DMS53 (cell line): Measurements from ENCODE around the gene MGAT2.
A peak's percentile ranks its signal among the peaks of the same experiment; 100 is the strongest.

Source experiments
- DNase-seq: peaks from one replicate; lab custom pipeline; 2025; lab: John Stamatoyannopoulos, UW

The MGAT2 gene

DNA sequence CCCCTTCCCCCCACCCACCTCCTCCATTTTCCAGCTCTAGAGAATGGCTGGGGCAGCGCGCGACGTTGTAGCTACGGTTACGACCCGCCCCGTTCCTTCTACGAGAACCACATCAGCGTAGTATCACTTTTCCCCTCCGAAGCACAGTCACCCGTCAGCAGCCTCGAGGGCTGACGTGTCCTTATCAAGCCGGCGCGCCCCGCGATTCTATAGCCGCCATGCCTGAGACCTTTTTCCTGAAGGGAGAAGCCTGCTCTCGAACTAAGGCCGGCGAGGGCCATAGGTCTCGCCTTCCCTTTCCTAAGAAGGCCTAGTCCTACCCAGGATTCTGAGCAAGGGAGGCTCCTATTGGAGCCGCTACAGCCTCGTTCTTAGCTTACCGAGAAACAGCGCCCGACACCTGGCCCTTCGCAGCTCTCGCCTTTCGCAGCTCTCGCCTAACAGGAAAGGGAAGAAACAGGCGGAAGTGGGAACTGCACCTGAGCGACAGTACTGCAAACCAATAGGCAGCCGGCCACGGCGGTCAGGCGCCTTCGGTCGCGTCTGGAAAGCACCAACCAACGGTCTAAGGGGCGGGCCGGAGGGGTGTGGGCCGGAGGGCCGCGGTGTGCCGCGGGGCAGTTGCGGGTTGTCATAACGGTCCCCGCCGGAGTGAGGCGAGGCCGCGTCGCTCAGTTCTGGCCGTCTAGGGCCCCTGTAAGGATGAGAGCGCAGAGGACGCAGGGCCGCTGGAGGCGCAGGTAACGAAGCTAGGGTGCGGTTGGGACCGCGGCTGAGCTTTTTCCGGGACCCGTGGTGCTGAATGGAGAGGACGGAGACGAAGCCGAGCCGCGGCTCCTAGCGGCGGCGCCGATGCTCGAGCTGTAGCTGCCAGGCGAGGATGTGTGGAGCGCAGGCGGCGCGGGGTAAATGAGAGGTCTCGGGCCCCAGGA lies at the start of gene MGAT2, which contains the start of gene RPL36AL:
TSS of gene MGAT2 (plus strand) at position 618 of the 932 bp plus-strand sequence. CDS start 470 bp downstream, outside the sequence.
TSS of gene RPL36AL (minus strand) at position 445 of the 932 bp plus-strand sequence. CDS start 1,522 bp downstream, outside the sequence.
- peak; percentile 98 for DNase-seq

DNA sequence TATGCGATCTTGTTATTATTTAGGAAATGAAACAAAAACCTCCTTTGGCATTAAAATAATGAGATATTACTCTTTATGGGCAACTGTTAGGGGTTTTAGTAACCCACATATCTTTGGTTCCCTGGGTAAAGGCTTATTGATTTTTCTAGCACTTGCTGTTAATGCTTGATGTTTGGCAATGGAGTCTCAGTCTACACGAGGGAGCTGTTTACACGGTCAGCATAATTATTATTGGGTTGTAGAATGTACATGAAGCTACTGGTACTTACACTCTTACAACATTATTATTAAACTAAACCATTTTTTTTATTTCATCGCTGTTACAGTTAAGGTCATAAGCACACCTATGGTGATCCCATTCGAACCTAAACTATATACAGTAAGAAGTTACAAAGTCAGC lies 46.6 kb upstream of the MGAT2 start:
- no peak for DNase-seq

DNA sequence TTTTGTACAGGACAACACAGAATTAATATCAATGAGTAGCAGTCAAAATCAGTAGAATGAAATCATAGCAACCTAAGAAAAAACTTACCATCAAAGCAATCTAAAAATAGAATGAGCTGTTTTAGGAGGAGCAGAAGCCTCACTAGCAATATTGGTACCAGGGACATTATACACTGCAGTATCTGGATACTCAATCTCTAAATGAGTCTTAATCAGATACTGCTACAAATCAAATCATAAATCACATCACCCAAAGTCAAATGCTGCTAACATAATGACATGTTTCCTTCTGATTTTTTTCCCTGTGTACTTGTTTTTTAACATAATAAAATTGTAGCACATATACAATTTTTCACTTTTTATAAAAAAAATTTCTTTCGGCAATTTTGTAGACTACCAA lies 42.5 kb upstream of the MGAT2 start:
- no peak for DNase-seq

- DNase-seq: no peak
Measured at GRCh38 chr14:49579841-49580240, 40.8 kb upstream of the MGAT2 start.

DNA sequence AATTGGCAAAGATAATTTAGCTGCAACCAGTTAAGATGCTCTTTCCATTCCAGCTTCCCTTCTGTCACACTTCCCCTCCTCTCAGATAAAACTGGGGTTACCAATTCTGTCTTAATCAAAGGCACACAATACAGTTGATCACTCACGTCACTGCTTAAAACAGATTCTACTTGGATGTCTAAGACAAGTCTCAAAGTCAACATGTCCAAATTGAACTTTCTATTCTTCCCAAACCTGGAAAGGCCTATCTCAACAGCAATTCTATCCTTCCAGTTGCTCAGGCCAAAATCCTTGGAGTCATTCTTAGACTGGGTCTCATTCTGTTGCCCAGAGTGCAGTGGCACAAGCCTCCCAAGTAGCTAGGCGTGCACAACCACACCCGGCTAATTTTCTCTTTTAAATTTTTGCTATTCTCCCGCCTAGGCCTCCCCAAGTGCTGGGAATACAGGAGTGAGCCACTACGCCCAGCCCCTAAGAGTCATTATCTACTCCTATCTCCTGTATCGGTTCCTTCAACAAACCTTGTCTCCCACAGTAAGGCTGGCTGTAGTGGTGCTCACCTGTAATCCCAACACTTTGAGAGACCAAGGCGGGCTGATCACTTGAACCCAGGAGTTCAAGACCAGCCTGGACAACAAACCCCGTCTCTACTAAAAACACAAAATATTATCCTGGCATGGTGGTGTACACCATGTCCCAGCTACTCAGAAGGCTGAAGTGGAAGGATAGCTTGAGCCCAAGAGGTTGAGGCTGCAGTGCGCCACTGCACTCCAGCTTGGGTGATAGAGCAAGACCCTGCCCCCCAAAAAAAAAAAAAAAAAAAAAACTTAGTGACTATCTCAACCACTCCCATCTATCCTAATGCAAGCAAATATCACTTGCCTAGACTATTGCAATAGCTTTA lies 39.1 kb upstream of the MGAT2 start:
- DNase-seq: peak; percentile 21

- DNase-seq: peak; percentile 31
Measured at GRCh38 chr14:49582113-49582977, 38.3 kb upstream of the MGAT2 start.

- DNase-seq: no peak
Measured at GRCh38 chr14:49583629-49584028, 37.0 kb upstream of the MGAT2 start.

GRCh38 chr14:49584058-49584457 lies 36.5 kb upstream of the MGAT2 start:
- DNase-seq: no peak

DNA sequence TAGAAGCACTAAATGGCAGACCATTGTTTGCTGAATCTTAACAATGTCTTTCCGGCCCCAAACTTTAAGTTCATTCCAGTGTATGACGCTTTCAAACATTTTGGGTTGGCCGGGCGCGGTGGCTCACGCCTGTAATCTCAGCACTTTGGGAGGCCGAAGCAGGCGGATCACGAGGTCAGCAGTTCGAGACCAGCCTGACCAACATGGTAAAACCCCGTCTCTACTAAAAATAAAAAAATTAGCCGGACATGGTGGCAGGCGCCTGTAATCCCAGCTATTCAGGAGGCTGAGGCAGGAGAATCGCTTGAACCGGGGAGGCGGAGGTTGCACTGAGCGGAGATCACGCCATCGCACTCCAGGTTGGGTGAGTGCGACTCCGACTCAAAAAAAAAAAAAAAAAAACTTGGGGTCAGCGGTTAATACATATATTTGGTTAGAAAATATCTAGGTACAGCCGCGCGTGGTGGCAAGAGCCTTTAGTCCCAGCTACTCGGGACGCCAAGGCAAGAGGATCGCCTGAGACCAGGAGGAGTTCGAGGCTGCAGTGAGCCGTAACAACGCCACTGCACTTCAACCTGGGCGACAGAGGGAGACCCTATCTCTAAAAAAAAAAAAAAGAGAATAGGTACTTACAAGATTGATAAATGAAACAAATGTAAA lies 35.5 kb upstream of the MGAT2 start:
- peak; percentile 38 for DNase-seq

- peak; percentile 98 for DNase-seq
Measured at GRCh38 chr14:49585803-49586672, 34.6 kb upstream of the MGAT2 start, which contains the start of gene RPS29. TSS of gene RPS29 (minus strand) at chr14:49586380. CDS start at chr14:49586346, 34 bp downstream.

DNA sequence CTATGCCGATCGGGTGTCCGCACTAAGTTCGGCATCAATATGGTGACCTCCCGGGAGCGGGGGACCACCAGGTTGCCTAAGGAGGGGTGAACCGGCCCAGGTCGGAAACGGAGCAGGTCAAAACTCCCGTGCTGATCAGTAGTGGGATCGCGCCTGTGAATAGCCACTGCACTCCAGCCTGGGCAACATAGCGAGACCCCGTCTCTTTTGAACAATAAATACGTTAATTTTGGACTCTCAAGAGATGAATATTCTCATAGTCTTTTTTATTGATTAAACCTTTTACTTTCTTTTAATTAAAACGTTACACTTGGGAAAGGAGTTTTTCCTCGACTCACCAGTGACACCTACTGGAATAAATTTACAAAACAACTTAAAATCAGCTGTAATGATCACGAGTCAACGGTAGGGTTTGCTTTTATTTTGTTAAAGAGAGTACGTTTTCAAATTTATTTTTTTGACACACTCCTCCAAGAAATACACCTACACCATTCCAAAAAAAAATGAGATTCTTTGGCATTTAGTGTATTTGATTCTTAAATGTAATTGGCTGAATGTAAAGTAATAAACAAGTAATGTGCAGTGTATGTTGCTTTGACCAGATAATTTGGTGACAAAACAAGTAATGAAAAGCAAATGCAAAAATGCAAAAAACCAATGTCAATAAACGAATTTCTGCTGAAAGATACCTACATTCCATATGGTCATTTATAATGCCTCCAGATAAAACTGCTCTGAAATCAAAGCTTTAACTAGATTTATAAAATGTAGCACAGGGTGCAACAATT lies 33.7 kb upstream of the MGAT2 start:
- peak; percentile 77 for DNase-seq

- DNase-seq: no peak
Measured at GRCh38 chr14:49589387-49589786, 31.2 kb upstream of the MGAT2 start.

DNA sequence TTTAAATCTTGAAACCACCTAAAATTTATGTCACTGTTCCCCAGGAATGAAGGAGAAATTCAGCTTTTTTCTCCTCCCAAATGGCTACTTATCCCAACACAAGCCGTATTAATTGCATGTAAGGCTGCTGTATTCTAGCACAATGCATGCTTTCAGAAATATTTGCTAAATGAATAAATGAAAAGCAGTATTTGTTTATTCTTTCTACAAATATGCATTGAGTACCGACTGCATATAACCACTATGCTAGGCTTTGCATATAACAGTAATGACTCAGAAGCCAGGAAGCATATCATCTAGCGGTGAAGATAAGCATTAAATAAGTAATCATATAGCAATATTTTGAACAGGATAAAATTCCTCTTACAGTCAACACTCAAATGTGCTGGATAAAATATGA lies 27.6 kb upstream of the MGAT2 start:
- no peak for DNase-seq

DNA sequence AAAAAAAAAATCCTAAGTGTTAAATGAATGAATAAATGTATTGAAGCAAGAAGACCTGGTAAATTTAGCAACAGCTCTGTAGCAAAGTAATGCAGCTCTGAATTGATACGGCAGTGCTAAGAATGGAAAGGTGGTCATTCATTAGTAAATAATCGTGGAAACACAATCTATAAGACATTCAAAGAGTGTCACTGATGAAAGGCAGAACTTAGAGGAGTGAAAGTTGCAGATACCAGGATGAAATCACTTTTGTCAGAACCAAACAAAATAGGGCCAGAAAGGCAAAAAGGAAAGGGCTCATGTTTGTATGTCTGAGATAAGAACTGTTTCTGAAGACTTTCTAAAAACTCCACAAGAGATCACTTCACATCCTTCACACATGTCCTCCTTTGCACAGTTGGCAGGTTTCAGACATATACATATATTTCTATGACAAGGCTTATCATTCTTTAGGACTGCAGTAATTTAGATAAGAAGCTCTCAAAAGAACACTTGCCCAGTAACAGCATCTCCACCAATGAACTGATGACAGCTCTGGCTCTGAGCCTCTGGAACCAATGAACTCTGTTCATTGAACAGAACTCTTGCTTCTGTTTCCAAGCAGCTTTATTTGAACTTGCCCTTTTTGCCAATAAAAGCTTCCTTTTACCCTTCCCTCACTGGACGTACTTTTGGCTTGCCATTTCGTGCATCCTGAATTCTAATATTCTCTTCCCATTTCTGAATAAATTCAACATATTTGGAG lies 26.1 kb upstream of the MGAT2 start:
- DNase-seq: no peak

DNA sequence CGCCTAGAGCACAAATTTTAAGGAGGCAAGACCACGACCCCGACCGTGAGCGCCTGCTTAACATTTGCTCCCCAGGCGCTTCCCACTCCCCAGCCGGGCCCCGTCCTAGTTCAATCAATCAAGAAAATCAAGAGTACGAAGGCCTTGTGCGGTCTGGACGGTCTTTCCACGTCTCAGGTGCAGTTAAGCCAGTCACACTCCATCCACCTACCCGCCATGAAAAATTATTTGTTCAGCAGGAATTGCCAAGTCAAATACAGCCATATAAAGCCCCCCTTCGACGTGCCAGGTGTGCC lies 22.5 kb upstream of the MGAT2 start:
- no peak for DNase-seq

GRCh38 chr14:49598485-49599300 lies 21.9 kb upstream of the MGAT2 start, which contains the start of gene LRR1:
TSS of gene LRR1 (plus strand) at chr14:49598940. CDS start at chr14:49599021, 81 bp downstream.
- peak; percentile 91 for DNase-seq

DNA sequence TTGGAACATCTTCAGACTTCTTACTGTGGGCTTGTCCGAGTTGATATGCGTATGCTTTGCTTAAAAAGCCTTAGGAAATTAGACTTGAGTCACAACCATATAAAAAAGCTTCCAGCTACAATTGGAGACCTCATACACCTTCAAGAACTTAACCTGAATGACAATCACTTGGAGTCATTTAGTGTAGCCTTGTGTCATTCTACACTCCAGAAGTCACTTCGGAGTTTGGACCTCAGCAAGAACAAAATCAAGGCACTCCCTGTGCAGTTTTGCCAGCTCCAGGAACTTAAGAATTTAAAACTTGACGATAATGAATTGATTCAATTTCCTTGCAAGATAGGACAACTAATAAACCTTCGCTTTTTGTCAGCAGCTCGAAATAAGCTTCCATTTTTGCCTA lies 13.0 kb upstream of the MGAT2 start:
- DNase-seq: no peak

DNA sequence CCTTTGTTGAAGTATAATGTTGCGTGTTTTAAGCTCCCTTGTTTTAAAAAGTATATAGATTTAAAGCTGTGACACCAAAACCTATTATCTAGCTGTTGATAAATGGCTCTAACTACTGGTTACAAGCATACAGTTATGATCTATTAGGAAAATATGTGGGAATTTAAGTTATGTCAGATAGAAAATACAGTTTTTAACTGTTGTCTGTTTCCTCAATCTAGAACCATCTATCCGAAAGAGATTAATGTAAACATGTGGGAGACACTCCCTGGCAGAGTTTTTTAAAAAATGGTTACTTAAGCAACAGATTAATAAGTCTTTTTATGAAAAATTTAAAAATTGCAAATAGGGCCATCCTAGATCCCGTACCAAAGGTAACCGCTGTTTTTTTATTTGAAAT lies 8.3 kb upstream of the MGAT2 start:
- DNase-seq: no peak
